ENCODE results near the gene BACE1. TPM values are rescaled to one million over a fixed set of nuclear protein-coding genes. Genes with fewer than 3 reads are reported as not detected.
A peak's percentile ranks its signal among the peaks of the same experiment; 100 is the strongest.
"Not testable (repeated sequence)": the region's sequence is repeated elsewhere in the genome, so short reads cannot be mapped to it uniquely, and the experiment has no call there.

Gene BACE1
- total RNA-seq, 2 donors from 2014 or later, result 11.9 to 20.3 TPM

- no peak for TF ChIP-seq CTCF (IDR thresholded peaks at IDR 0.05)
- Histone ChIP-seq H3K9me3 (no peaks in the 10 kb centered on the region), H3K4me3 (peak within 1 kb of the TSS; percentile 74 to 83), H3K27me3 (no peaks in the 10 kb centered on the region), H3K36me3 (no peaks in the 10 kb centered on the region), H3K4me1 (peaks cover 0 to 14% of the 10 kb centered on the region in 2 donors), H3K27ac (peak within 1 kb of the TSS; percentile 89 to 91)
- peak; percentile 96 for DNase-seq (ENCODE audit: low spot score)
Measured at GRCh38 chr11:117327567-117328374, 11.7 kb upstream of the BACE1 start, which contains the start of gene CEP164. Gene CEP164 (plus strand): TSS chr11:117327854. CDS start chr11:117338587, 10,733 bp downstream.

- not testable (repeated sequence) for H3K27me3 ChIP-seq; H3K36me3 ChIP-seq; H3K9me3 ChIP-seq; DNase-seq (ENCODE audit: low spot score)
- H3K4me1 ChIP-seq, result peaks cover 0 to 14% of the 10 kb centered on the region in 2 donors
- H3K4me3 ChIP-seq, result peak overlapping the region; percentile 74 to 83
- H3K27ac ChIP-seq, result peak overlapping the region; percentile 89 to 91
Measured at GRCh38 chr11:117327255-117327566, 11.2 kb upstream of the BACE1 start.

GRCh38 chr11:117319214-117319840 is 3.3 kb upstream of the BACE1 start:
- H3K4me3 ChIP-seq, result no peak overlapping the region

GRCh38 chr11:117318738-117319137 is 2.7 kb upstream of the BACE1 start:
- DNase-seq (ENCODE audit: low spot score), result no peak
- TF ChIP-seq CTCF (IDR thresholded peaks at IDR 0.05), result no peak
- Histone ChIP-seq H3K36me3 (no peaks in the 10 kb centered on the region), H3K4me3 (no peak overlapping the region), H3K9me3 (no peaks in the 10 kb centered on the region), H3K27ac (no peak overlapping the region), H3K27me3 (no peaks in the 10 kb centered on the region), H3K4me1 (peaks cover 0 to 26% of the 10 kb centered on the region in 2 donors)

More at GRCh38 chr11:117319214-117319840, 3.3 kb upstream of the BACE1 start:
- H3K27ac ChIP-seq, result no peak overlapping the region
- no peaks in the 10 kb centered on the region for H3K36me3 ChIP-seq
- peaks cover 0 to 21% of the 10 kb centered on the region in 2 donors for H3K4me1 ChIP-seq
- H3K9me3 ChIP-seq, result no peaks in the 10 kb centered on the region
- no peak for DNase-seq (ENCODE audit: low spot score)
- no peak for TF ChIP-seq CTCF (IDR thresholded peaks at IDR 0.05)
- H3K27me3 ChIP-seq, result no peaks in the 10 kb centered on the region

- no peaks in the 10 kb centered on the region for H3K36me3 ChIP-seq
- H3K4me3 ChIP-seq, result peak overlapping the region; percentile 81 to 84
- no peak for DNase-seq (ENCODE audit: low spot score)
- no peaks in the 10 kb centered on the region for H3K27me3 ChIP-seq
- peaks cover 0 to 26% of the 10 kb centered on the region in 2 donors for H3K4me1 ChIP-seq
- H3K9me3 ChIP-seq, result no peaks in the 10 kb centered on the region
- H3K27ac ChIP-seq, result peak overlapping the region; percentile 45 to 65
- TF ChIP-seq CTCF (IDR thresholded peaks at IDR 0.05), result no peak
Measured at GRCh38 chr11:117315285-117316196, 515 bp downstream of the BACE1 start.

All from right atrium auricular region (tissue), 2 donors.